ENCODE data around the gene BTBD17. TPM values are rescaled to one million over a fixed set of nuclear protein-coding genes. Genes with fewer than 3 reads are reported as not detected.

Gene BTBD17
- total RNA-seq, 4 donors from 2014 or later = 0.67 to 0.89 TPM; not detected in 2

GRCh38 chr17:74369221-74369620, 7.6 kb upstream of the BTBD17 start:
- Histone ChIP-seq H3K9me3 (no peaks in the 10 kb centered on the region), H3K36me3 (no peaks in the 10 kb centered on the region), H3K4me3 (replicated peaks in 1 of 3) (no peak overlapping the region), H3K4me1 (peaks cover 0 to 11% of the 10 kb centered on the region in 2 donors), H3K27me3 (no peaks in the 10 kb centered on the region), H3K27ac (no peak overlapping the region)
- 44 to 54% methylated on average over 10 of the region's 10 CpGs for WGBS, 2 donors
- intact Hi-C loops (cut with DNase I) = no loop called here
- no peak for TF ChIP-seq POLR2A (IDR thresholded peaks at IDR 0.05)
- TF ChIP-seq, protein P1, sequence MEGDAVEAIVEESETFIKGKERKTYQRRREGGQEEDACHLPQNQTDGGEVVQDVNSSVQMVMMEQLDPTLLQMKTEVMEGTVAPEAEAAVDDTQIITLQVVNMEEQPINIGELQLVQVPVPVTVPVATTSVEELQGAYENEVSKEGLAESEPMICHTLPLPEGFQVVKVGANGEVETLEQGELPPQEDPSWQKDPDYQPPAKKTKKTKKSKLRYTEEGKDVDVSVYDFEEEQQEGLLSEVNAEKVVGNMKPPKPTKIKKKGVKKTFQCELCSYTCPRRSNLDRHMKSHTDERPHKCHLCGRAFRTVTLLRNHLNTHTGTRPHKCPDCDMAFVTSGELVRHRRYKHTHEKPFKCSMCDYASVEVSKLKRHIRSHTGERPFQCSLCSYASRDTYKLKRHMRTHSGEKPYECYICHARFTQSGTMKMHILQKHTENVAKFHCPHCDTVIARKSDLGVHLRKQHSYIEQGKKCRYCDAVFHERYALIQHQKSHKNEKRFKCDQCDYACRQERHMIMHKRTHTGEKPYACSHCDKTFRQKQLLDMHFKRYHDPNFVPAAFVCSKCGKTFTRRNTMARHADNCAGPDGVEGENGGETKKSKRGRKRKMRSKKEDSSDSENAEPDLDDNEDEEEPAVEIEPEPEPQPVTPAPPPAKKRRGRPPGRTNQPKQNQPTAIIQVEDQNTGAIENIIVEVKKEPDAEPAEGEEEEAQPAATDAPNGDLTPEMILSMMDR (IDR thresholded peaks at IDR 0.05) = no peak
- DNase-seq = no peak

DNA sequence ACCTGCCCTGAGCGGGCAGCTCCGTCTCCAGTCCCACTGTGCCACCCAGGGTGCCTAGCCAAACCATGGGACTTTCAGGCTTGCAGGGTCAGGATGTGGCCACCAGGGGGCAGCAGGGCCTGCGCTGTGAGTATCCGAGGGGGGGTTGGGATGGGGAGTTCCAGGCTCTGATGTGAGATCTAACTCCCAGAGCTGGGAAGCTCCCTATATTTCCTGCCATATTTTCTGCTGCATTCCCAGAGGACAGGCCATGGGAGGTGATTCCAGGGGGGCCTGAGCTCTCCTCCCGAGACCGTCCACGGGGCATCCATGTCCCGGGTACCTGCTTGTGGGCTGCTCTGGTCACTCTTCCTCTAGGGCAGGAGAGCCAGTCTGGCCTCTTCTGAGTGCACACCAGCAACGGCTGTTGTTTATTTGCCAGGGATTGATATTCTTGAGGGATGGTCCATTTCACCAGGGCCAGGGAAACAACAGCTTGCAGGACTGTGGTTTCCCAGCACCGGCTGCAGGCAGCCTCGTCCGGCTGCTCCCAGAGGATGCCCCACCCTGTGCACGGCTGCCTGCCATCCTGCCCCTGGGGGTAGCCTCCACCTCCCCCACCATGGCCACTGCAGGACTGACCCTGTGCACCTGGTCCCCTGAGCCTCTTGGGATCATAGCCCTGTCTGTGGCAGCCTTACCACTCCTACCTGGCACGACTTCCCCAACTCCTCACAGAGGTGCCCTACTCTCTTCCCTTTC, 6.8 kb upstream of the BTBD17 start:
- intact Hi-C loops (cut with DNase I) = no loop called here
- DNase-seq = peak; percentile 68 to 74
- H3K27me3 ChIP-seq = no peaks in the 10 kb centered on the region
- WGBS, 2 donors = 26 to 29% methylated on average over 8 to 12 of the region's 14 CpGs
- H3K4me3 ChIP-seq (replicated peaks in 1 of 3) = no peak overlapping the region
- H3K4me1 ChIP-seq = peaks cover 0 to 11% of the 10 kb centered on the region in 2 donors
- no peak overlapping the region for H3K27ac ChIP-seq
- H3K36me3 ChIP-seq = no peaks in the 10 kb centered on the region
- H3K9me3 ChIP-seq = no peaks in the 10 kb centered on the region
- TF ChIP-seq, protein P1 (IDR thresholded peaks at IDR 0.05) = peak; percentile 78 to 99 (median 89)
- TF ChIP-seq POLR2A (IDR thresholded peaks at IDR 0.05) = no peak

DNA sequence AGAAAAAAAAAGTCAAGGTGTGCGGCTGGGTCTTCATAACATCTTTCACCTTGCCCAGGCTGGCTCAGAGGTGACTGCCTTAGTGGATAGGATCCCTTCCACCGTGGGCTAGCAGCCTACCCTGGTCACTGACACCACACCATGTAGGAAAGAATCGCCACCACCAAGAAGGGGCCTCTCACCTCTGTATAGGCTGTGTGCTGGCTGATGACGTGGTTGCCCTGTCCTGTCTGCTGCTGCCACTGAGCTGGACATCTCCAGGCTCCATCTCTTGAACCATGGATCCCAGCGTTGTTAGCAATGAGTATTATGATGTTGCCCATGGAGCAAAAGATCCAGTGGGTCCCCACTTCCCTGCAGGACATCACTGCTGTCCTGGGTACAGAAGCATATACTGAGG, 5.5 kb upstream of the BTBD17 start, which contains the start of gene GPR142:
Gene GPR142 (plus strand): TSS at position 301 of the 400 bp plus-strand sequence. CDS start 2,035 bp downstream, outside the sequence.
- Histone ChIP-seq H3K36me3 (no peaks in the 10 kb centered on the region), H3K9me3 (no peaks in the 10 kb centered on the region), H3K4me1 (peaks cover 9 to 17% of the 10 kb centered on the region in 2 donors), H3K27ac (no peak within 1 kb of the TSS), H3K4me3 (replicated peaks in 1 of 3) (no peak within 1 kb of the TSS), H3K27me3 (no peaks in the 10 kb centered on the region)
- DNase-seq = no peak
- WGBS, 2 donors = 91 to 95% methylated on average over 4 to 5 of the region's 5 CpGs
- intact Hi-C loops (cut with DNase I) = no loop called here
- TF ChIP-seq POLR2A (IDR thresholded peaks at IDR 0.05) = no peak
- TF ChIP-seq, protein P1 (IDR thresholded peaks at IDR 0.05) = no peak

DNA sequence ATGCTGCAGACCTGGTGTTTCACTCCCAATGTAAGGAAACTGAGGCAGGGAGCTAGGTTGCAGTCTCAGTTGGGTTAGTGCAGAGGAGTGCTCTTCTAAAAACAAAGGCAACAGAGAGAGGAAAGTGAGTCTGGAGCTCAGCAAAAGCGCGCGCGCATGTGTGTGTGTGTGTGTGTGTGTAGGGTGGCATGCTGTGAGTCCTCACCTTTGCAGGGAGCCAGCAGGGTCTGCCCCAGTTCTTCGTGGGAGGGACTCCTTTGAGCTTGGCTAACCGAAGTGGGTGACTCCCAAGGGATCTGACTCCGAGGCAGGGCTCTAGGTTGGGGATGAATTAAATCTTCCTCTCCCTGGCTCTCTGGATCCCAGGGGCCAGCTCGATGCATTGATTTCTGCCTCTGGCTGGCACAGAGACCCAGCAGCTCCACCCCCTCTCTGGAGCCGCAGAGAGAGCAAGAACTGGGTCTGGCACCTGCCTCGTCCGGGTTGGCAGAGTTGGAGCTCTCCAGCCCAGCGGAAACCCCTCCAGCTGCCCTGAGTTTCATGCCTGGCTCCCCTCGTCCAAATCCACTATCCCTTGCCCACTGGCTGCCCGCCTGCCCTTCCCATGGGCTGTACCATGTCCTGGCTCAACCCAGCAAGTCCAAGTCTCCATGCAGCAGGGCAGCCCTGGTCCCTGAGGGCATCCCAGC, 1.3 kb upstream of the BTBD17 start:
- WGBS, 2 donors = 27 to 29% methylated on average over 13 of the region's 14 CpGs
- intact Hi-C loops (cut with DNase I) = loop anchor here (5.0 kb wide), 1 partner anchor 156 kb away; no protein-coding TSS in a partner anchor
- no peaks in the 10 kb centered on the region for H3K9me3 ChIP-seq
- no peak for TF ChIP-seq POLR2A (IDR thresholded peaks at IDR 0.05)
- TF ChIP-seq, protein P1 (IDR thresholded peaks at IDR 0.05) = no peak
- DNase-seq = peak; percentile 91
- H3K4me1 ChIP-seq = peaks cover 20 to 22% of the 10 kb centered on the region in 2 donors
- H3K4me3 ChIP-seq (replicated peaks in 1 of 3) = no peak overlapping the region
- H3K27ac ChIP-seq = no peak overlapping the region
- H3K27me3 ChIP-seq = no peaks in the 10 kb centered on the region
- H3K36me3 ChIP-seq = no peaks in the 10 kb centered on the region

DNA sequence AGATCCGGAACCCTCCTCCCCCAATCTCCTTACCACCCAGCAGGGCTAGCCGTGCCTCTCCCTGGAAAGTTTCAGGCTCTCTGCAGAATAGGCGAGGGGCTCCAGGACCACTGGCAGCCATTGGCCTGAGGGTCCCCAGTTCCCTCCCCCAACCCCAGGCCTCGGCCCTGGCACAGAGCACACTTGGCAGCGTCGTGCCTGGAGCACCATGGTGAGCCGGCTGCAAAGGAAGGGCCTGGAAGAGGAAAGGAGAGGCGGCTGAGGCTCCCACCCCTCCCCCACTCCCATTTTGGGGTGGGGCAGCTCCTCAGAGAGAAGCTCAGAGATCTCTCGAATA, 369 bp upstream of the BTBD17 start:
- intact Hi-C loops (cut with DNase I) = loop anchor here (5.0 kb wide), 1 partner anchor 155 kb away; no protein-coding TSS in a partner anchor
- Histone ChIP-seq H3K36me3 (no peaks in the 10 kb centered on the region), H3K4me1 (peaks cover 20 to 25% of the 10 kb centered on the region in 2 donors), H3K4me3 (replicated peaks in 1 of 3) (no peak overlapping the region), H3K27ac (peak overlapping the region in 2 of 3 donors; percentile 10 to 24), H3K27me3 (no peaks in the 10 kb centered on the region), H3K9me3 (no peaks in the 10 kb centered on the region)
- TF ChIP-seq, protein P1 (IDR thresholded peaks at IDR 0.05) = no peak
- no peak for TF ChIP-seq POLR2A (IDR thresholded peaks at IDR 0.05)
- no peak for DNase-seq
- WGBS, 2 donors = 4 to 6% methylated on average over 2 to 3 of the region's 9 CpGs

Measured in thyroid gland (tissue), 4 donors.